Measurements from ENCODE around the gene KCNIP4.

KCNIP4 gene

GRCh38 chr4:21032089-21032645 is 916.4 kb downstream of the KCNIP4 start:
- TF ChIP-seq CTCF (IDR thresholded peaks at IDR 0.05) = no peak
- H3K4me3 ChIP-seq = no peak overlapping the region
- no peak overlapping the region for H3K27ac ChIP-seq
- DNase-seq (ENCODE audit: low spot score) = no peak

DNA sequence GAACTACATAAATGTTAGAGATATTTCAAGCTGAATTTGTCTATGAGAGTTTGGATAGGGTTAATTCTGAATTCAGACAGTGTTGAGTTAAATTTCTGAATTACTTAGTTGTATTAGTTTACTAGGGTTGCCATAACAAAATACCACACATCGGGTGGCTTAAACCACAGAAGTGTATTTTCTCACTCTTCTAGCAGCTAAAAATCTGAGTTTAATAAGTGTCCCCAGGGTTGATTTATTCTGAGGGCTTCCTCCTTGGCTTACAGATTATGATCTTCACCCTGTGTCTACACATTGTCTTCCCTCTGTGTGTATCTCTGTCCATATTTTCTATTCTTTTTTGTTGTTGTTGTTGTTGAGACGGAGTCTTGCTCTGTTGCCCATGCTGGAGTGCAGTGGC is 929.8 kb downstream of the KCNIP4 start:
- DNase-seq (ENCODE audit: low spot score) = no peak
- no peak overlapping the region for H3K27ac ChIP-seq
- TF ChIP-seq CTCF (IDR thresholded peaks at IDR 0.05) = no peak
- no peak overlapping the region for H3K4me3 ChIP-seq

GRCh38 chr4:21013501-21013900 is 935.1 kb downstream of the KCNIP4 start:
- no peak for DNase-seq (ENCODE audit: low spot score)
- TF ChIP-seq CTCF (IDR thresholded peaks at IDR 0.05) = no peak
- Histone ChIP-seq H3K27ac (no peak overlapping the region), H3K4me3 (no peak overlapping the region)

DNA sequence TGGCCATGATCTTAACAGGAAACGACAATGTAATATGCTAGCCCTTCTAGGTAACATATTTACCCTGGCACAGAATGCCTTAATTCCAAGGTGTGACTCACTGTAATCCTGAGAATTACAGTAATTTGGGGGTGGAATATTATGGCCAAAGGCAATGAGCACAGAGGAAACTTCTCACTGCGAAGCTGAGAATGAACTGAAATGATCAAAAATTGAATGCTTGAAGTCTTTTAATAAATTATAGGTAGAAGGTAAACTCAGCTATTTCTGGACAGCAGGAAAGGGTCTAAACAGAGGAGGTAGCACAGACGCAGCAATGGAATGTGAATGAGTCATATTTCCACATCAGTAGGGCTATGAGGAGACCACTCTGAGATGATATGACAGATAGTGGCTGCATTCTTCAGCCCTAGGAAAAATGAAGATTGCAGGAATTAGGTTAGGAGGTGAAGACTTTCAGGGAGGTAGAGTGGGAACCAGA is 935.7 kb downstream of the KCNIP4 start:
- DNase-seq (ENCODE audit: low spot score) = no peak
- Histone ChIP-seq H3K4me3 (no peak overlapping the region), H3K27ac (no peak overlapping the region)
- no peak for TF ChIP-seq CTCF (IDR thresholded peaks at IDR 0.05)

DNA sequence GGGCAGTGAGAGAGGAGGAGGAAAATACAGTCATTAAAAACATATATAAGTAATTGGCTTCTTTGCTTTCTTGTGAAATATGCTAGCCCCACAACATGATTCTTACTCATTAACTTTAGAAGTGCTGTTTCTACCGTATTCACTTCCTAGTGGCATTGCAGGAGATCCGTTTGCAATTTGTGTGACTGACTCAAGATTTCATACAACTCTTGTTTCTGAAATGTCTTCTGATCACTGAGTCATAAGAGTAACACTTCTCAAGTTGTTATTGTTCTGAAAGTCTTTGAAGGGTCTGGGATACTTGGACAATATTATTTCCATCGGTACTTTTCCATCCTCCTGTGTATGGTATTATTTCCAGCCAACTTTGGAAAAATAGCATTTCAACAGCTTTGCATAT is 937.5 kb downstream of the KCNIP4 start:
- DNase-seq (ENCODE audit: low spot score) = no peak
- Histone ChIP-seq H3K27ac (no peak overlapping the region), H3K4me3 (no peak overlapping the region)
- no peak for TF ChIP-seq CTCF (IDR thresholded peaks at IDR 0.05)

- DNase-seq (ENCODE audit: low spot score) = no peak
- Histone ChIP-seq H3K27ac (no peak overlapping the region), H3K4me3 (no peak overlapping the region)
- no peak for TF ChIP-seq CTCF (IDR thresholded peaks at IDR 0.05)
Measured at GRCh38 chr4:21009956-21010355, 938.6 kb downstream of the KCNIP4 start.

GRCh38 chr4:21005647-21006046 is 942.9 kb downstream of the KCNIP4 start:
- no peak for TF ChIP-seq CTCF (IDR thresholded peaks at IDR 0.05)
- DNase-seq (ENCODE audit: low spot score) = no peak
- Histone ChIP-seq H3K4me3 (no peak overlapping the region), H3K27ac (no peak overlapping the region)

Measured in coronary artery (tissue), 2 donors.